ENCODE data around the gene KLHL6. TPM values are rescaled to one million over a fixed set of nuclear protein-coding genes. Genes with fewer than 3 reads are reported as not detected.
"Not testable (repeated sequence)": the region's sequence is repeated elsewhere in the genome, so short reads cannot be mapped to it uniquely, and the experiment has no call there.

The KLHL6 gene
- total and polyA plus RNA-seq, 8 donors, result 0.19 to 4.6 (median 0.31) TPM

DNA sequence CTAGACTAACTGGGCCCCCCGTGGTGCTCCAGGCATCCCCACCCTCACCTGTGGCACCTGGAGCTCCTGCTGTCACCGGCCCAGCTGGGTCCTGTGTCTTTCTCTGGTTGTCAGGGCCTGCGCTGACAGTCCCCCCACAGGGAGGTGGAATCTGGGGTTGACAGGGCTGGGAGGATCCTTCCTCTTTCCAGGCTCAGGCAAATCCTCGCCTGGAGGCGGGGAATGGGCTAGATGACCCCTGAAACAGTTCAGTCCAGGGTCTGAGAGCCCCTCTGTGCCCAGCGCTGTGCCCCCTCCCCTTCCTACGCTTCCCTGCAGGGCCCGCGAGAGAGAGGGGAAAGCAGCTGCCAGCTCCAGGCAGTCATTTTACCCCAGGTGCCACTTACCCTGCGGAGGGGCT lies 77.0 kb downstream of the KLHL6 start:
- FAIRE-seq (no peak), DNase-seq (no peak), ATAC-seq (no peak)
- H3K27me3 ChIP-seq, result no peaks in the 10 kb centered on the region
- TF ChIP-seq, protein P1, sequence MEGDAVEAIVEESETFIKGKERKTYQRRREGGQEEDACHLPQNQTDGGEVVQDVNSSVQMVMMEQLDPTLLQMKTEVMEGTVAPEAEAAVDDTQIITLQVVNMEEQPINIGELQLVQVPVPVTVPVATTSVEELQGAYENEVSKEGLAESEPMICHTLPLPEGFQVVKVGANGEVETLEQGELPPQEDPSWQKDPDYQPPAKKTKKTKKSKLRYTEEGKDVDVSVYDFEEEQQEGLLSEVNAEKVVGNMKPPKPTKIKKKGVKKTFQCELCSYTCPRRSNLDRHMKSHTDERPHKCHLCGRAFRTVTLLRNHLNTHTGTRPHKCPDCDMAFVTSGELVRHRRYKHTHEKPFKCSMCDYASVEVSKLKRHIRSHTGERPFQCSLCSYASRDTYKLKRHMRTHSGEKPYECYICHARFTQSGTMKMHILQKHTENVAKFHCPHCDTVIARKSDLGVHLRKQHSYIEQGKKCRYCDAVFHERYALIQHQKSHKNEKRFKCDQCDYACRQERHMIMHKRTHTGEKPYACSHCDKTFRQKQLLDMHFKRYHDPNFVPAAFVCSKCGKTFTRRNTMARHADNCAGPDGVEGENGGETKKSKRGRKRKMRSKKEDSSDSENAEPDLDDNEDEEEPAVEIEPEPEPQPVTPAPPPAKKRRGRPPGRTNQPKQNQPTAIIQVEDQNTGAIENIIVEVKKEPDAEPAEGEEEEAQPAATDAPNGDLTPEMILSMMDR (IDR thresholded peaks at IDR 0.05), result no peak
- no peaks in the 10 kb centered on the region for H3K36me3 ChIP-seq
- H3K9me3 ChIP-seq, result no peaks in the 10 kb centered on the region
- H3K27ac ChIP-seq, result no peak overlapping the region
- WGBS, 2 donors, result 79 to 85% methylated on average over 10 of the region's 10 CpGs
- intact Hi-C loops (cut with DNase I), result loop anchor here in 1 of 3 donors (10.0 kb wide), 1 partner anchor 286 kb away; no protein-coding TSS in a partner anchor
- no peaks in the 10 kb centered on the region for H3K4me1 ChIP-seq
- no peak overlapping the region for H3K4me3 ChIP-seq

DNA sequence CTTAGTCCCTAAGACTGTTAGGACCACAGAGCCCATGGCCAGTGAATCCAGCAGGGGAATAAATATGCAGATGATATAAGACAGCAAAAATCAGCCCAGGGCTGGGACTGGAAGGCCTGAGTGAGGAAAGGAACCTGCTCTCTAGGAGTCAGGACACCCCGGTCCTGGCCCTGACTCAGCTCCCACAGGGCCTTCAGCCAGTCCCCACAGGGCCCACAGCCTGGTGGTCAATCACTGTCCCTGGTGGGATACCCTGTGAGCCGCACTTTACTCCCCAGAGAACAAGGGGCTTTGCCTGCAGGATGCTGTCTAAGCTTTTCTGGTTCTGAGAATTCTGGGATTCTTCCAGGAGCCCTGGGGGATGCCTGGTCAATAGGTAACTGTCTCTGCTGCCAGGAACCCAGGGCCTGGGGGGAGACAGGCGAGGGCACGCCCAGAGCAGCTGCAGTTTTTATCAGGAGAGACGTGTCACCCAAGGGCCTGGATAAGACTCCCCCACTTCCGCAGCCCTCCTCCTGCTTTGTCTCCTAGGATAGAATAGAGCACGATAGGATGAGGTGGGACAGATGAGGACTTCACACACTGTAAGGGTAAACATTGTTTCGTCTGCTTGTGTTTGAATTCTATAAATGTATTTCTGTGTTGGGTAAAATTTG lies 77.6 kb downstream of the KLHL6 start:
- H3K27ac ChIP-seq, result no peak overlapping the region
- 76 to 79% methylated on average over 8 of the region's 8 CpGs for WGBS, 2 donors

GRCh38 chr3:183475764-183476162 lies 79.7 kb downstream of the KLHL6 start:
- H3K4me1 ChIP-seq, FAIRE-seq, H3K27ac ChIP-seq, H3K27me3 ChIP-seq, DNase-seq, ATAC-seq, H3K36me3 ChIP-seq, H3K9me3 ChIP-seq, H3K4me3 ChIP-seq: not testable (repeated sequence)
- WGBS, 2 donors, result 94 to 95% methylated on average over 1 of the region's 1 CpG
- intact Hi-C loops (cut with DNase I), result loop anchor here in 1 of 3 donors (10.0 kb wide), 1 partner anchor 289 kb away; no protein-coding TSS in a partner anchor

More for the DNA sequence above, 77.6 kb downstream of the KLHL6 start:
- Histone ChIP-seq H3K27me3 (no peaks in the 10 kb centered on the region), H3K9me3 (no peaks in the 10 kb centered on the region), H3K4me3 (no peak overlapping the region), H3K4me1 (no peaks in the 10 kb centered on the region), H3K36me3 (no peaks in the 10 kb centered on the region)
- FAIRE-seq (no peak), ATAC-seq (no peak), DNase-seq (no peak)
- TF ChIP-seq, protein P1 (IDR thresholded peaks at IDR 0.05), result no peak
- intact Hi-C loops (cut with DNase I), result loop anchor here in 1 of 3 donors (10.0 kb wide), 1 partner anchor 287 kb away; no protein-coding TSS in a partner anchor

GRCh38 chr3:183475016-183475763 lies 80.3 kb downstream of the KLHL6 start:
- no peak overlapping the region for H3K27ac ChIP-seq
- H3K4me1 ChIP-seq, result no peaks in the 10 kb centered on the region
- H3K4me3 ChIP-seq, result no peak overlapping the region
- no peaks in the 10 kb centered on the region for H3K27me3 ChIP-seq
- intact Hi-C loops (cut with DNase I), result loop anchor here in 1 of 3 donors (10.0 kb wide), 1 partner anchor 290 kb away; no protein-coding TSS in a partner anchor
- FAIRE-seq (no peak), ATAC-seq (no peak), DNase-seq (no peak)
- 50 to 63% methylated on average over 3 of the region's 3 CpGs for WGBS, 2 donors
- no peaks in the 10 kb centered on the region for H3K9me3 ChIP-seq
- TF ChIP-seq, protein P1 (IDR thresholded peaks at IDR 0.05), result no peak
- H3K36me3 ChIP-seq, result no peaks in the 10 kb centered on the region

GRCh38 chr3:183473969-183474368 lies 81.5 kb downstream of the KLHL6 start:
- no peak for ATAC-seq
- Histone ChIP-seq H3K4me3 (no peak overlapping the region), H3K4me1 (no peaks in the 10 kb centered on the region), H3K9me3 (no peaks in the 10 kb centered on the region), H3K27me3 (no peaks in the 10 kb centered on the region), H3K27ac (no peak overlapping the region), H3K36me3 (no peaks in the 10 kb centered on the region)
- TF ChIP-seq, protein P1 (IDR thresholded peaks at IDR 0.05), result no peak
- no peak for DNase-seq
- intact Hi-C loops (cut with DNase I), result loop anchor here in 1 of 3 donors (10.0 kb wide), 1 partner anchor 291 kb away; no protein-coding TSS in a partner anchor
- 86 to 87% methylated on average over 2 of the region's 2 CpGs for WGBS, 2 donors
- FAIRE-seq, result no peak

Data from pancreas (tissue), 10 donors.